Duodenal mucosa (tissue), 2 donors: ENCODE measurements around the gene RABGEF1.
"Not testable (repeated sequence)": the region's sequence is repeated elsewhere in the genome, so short reads cannot be mapped to it uniquely, and the experiment has no call there.

Experiments
- H3K27ac ChIP-seq: one replicate; pipeline ENCODE4 v1.7.0; 2013; ENCODE audit warnings: low read depth, low read length
- H3K27me3 ChIP-seq, 2 donors: one replicate each; pipeline ENCODE4 v1.7.0; 2013; ENCODE audit warnings: low read length in 2 of 2, control low read depth in 1 of 2; ENCODE audit not compliant: insufficient read depth in 2 of 2, control insufficient read depth in 1 of 2
- H3K36me3 ChIP-seq, 2 donors: one replicate each; pipeline ENCODE4 v1.7.0; 2013; ENCODE audit warnings: low read length in 2 of 2, control low read depth in 1 of 2; ENCODE audit not compliant: insufficient read depth in 2 of 2, control insufficient read depth in 1 of 2
- H3K4me1 ChIP-seq, 2 donors: one replicate each; pipeline ENCODE4 v1.7.0; 2013; ENCODE audit warnings: low read length in 2 of 2, control low read depth in 1 of 2; ENCODE audit not compliant: insufficient read depth in 2 of 2, control insufficient read depth in 1 of 2
- H3K4me3 ChIP-seq, 2 donors: one replicate each; pipeline ENCODE4 v1.7.0; 2013; ENCODE audit warnings: low read length in 2 of 2, low read depth in 1 of 2
- H3K9ac ChIP-seq, 2 donors: one replicate each; pipeline ENCODE4 v1.7.0; 2013; ENCODE audit warnings: low read length in 2 of 2, low read depth in 1 of 2
- H3K9me3 ChIP-seq, 2 donors: one replicate each; pipeline ENCODE4 v1.7.0; 2013; ENCODE audit warnings: low read length in 2 of 2, control low read depth in 1 of 2; ENCODE audit not compliant: control insufficient read depth in 1 of 2

RABGEF1 gene

GRCh38 chr7:66843492-66843891 is 103.0 kb downstream of the RABGEF1 start:
- H3K4me3 ChIP-seq: peak overlapping the region; percentile 83 to 96
- H3K9ac ChIP-seq: peak overlapping the region in 1 of 2 donors; percentile 32
- not testable (repeated sequence) for H3K9me3 ChIP-seq, H3K36me3 ChIP-seq, H3K27ac ChIP-seq, H3K27me3 ChIP-seq
- H3K4me1 ChIP-seq: peaks cover 5 to 15% of the 10 kb centered on the region in 2 donors

- no peaks in the 10 kb centered on the region for H3K36me3 ChIP-seq
- peak overlapping the region; percentile 93 for H3K27ac ChIP-seq
- H3K9ac ChIP-seq: peak overlapping the region; percentile 87 to 99
- no peaks in the 10 kb centered on the region for H3K27me3 ChIP-seq
- no peaks in the 10 kb centered on the region for H3K9me3 ChIP-seq
- peaks cover 5 to 15% of the 10 kb centered on the region in 2 donors for H3K4me1 ChIP-seq
- peak overlapping the region; percentile 83 to 96 for H3K4me3 ChIP-seq
Measured at GRCh38 chr7:66844552-66845378, 104.2 kb downstream of the RABGEF1 start.

- H3K36me3 ChIP-seq: no peaks in the 10 kb centered on the region
- H3K27me3 ChIP-seq: no peaks in the 10 kb centered on the region
- H3K27ac ChIP-seq: peak overlapping the region; percentile 93
- peak overlapping the region; percentile 87 for H3K9ac ChIP-seq
- H3K4me3 ChIP-seq: peak overlapping the region; percentile 83 to 96
- H3K9me3 ChIP-seq: no peaks in the 10 kb centered on the region
- peaks cover 5 to 15% of the 10 kb centered on the region in 2 donors for H3K4me1 ChIP-seq
Measured at GRCh38 chr7:66845379-66846095, 105.0 kb downstream of the RABGEF1 start.

- H3K27ac ChIP-seq, H3K4me3 ChIP-seq, H3K9me3 ChIP-seq, H3K9ac ChIP-seq, H3K36me3 ChIP-seq, H3K27me3 ChIP-seq: not testable (repeated sequence)
- peaks cover 5 to 15% of the 10 kb centered on the region in 2 donors for H3K4me1 ChIP-seq
Measured at GRCh38 chr7:66846096-66846445, 105.5 kb downstream of the RABGEF1 start.

GRCh38 chr7:66847523-66847855 is 107.0 kb downstream of the RABGEF1 start:
- H3K9ac ChIP-seq, H3K27ac ChIP-seq, H3K9me3 ChIP-seq, H3K4me3 ChIP-seq, H3K27me3 ChIP-seq, H3K36me3 ChIP-seq: not testable (repeated sequence)
- H3K4me1 ChIP-seq: peaks cover 5 to 15% of the 10 kb centered on the region in 2 donors

GRCh38 chr7:66847879-66848790 is 107.6 kb downstream of the RABGEF1 start:
- H3K27ac ChIP-seq: no peak overlapping the region
- H3K4me3 ChIP-seq: no peak overlapping the region
- H3K9ac ChIP-seq: no peak overlapping the region
- H3K36me3 ChIP-seq: no peaks in the 10 kb centered on the region
- no peaks in the 10 kb centered on the region for H3K9me3 ChIP-seq
- H3K27me3 ChIP-seq: no peaks in the 10 kb centered on the region
- peaks cover 5 to 15% of the 10 kb centered on the region in 2 donors for H3K4me1 ChIP-seq

- Histone ChIP-seq H3K27me3 (no peaks in the 10 kb centered on the region), H3K4me3 (no peak overlapping the region), H3K36me3 (peaks cover 10 to 12% of the 10 kb centered on the region in 2 donors), H3K9me3 (no peaks in the 10 kb centered on the region), H3K4me1 (no peaks in the 10 kb centered on the region), H3K27ac (no peak overlapping the region), H3K9ac (no peak overlapping the region)
Measured at GRCh38 chr7:66859339-66859738, 118.8 kb downstream of the RABGEF1 start.

- H3K27me3 ChIP-seq: no peaks in the 10 kb centered on the region
- H3K4me3 ChIP-seq: no peak overlapping the region
- no peaks in the 10 kb centered on the region for H3K9me3 ChIP-seq
- peaks cover 10 to 13% of the 10 kb centered on the region in 2 donors for H3K36me3 ChIP-seq
- H3K9ac ChIP-seq: no peak overlapping the region
- H3K27ac ChIP-seq: no peak overlapping the region
- H3K4me1 ChIP-seq: no peaks in the 10 kb centered on the region
Measured at GRCh38 chr7:66859794-66860645, 119.5 kb downstream of the RABGEF1 start.

- H3K4me3 ChIP-seq: no peak overlapping the region
- no peaks in the 10 kb centered on the region for H3K9me3 ChIP-seq
- H3K9ac ChIP-seq: no peak overlapping the region
- H3K36me3 ChIP-seq: peaks cover 10 to 13% of the 10 kb centered on the region in 2 donors
- no peaks in the 10 kb centered on the region for H3K27me3 ChIP-seq
- H3K4me1 ChIP-seq: no peaks in the 10 kb centered on the region
- H3K27ac ChIP-seq: no peak overlapping the region
Measured at GRCh38 chr7:66860767-66861166, 120.2 kb downstream of the RABGEF1 start.
